HepG2 (cell line): ENCODE data around the gene PRRT1B. TPM values are rescaled to one million over a fixed set of nuclear protein-coding genes. Genes with fewer than 3 reads are reported as not detected.

Experiments used
- ARNTL ChIP-seq: sonication (generic); formaldehyde crosslinking; IDR thresholded peaks from 2 replicates; pipeline ENCODE4 v1.4.0; 2020; ENCODE audit warnings: mild to moderate bottlenecking, missing genetic modification reagents
- ATM ChIP-seq: fragments of 450-650 bp; IDR thresholded peaks from 2 replicates; pipeline ENCODE4 v1.7.1; 2017; ENCODE audit warnings: mild to moderate bottlenecking, borderline replicate concordance
- DDIT3 ChIP-seq: sonication (generic); formaldehyde crosslinking; IDR thresholded peaks from 2 replicates; pipeline ENCODE4 v1.4.0; 2020; ENCODE audit warnings: mild to moderate bottlenecking, missing genetic modification reagents
- FOSL2 ChIP-seq: sonication (generic); formaldehyde crosslinking; IDR thresholded peaks from 2 replicates; pipeline ENCODE4 v1.4.0; 2020; ENCODE audit warnings: missing genetic modification reagents
- FOXA1 ChIP-seq, 2 experiments: fragments of 450-650 bp in 1 of 2; sonication (generic) in 1 of 2; formaldehyde crosslinking in 1 of 2; IDR thresholded peaks; 2 replicates each; pipeline versions ENCODE4 v1.4.0 to v1.6.1; 2016 to 2020; ENCODE audit warnings: missing genetic modification reagents in 1 of 2
- HNRNPLL ChIP-seq: fragments of 200-400 bp; formaldehyde crosslinking; IDR thresholded peaks from 2 replicates; pipeline ENCODE4 v1.6.1; 2017; ENCODE audit warnings: mild to moderate bottlenecking, low read depth, low read length; ENCODE audit not compliant: poor library complexity, severe bottlenecking
- HOXA9 ChIP-seq: sonication (generic); formaldehyde crosslinking; IDR thresholded peaks from 2 replicates; pipeline ENCODE4 v1.8.1; 2022; ENCODE audit warnings: missing genetic modification reagents, mild to moderate bottlenecking, moderate library complexity, borderline replicate concordance
- MED1 ChIP-seq: sonication (generic); formaldehyde crosslinking; IDR thresholded peaks from 2 replicates; pipeline ENCODE4 v1.4.0; 2020; ENCODE audit warnings: missing genetic modification reagents
- MTA1 ChIP-seq: sonication (generic); formaldehyde crosslinking; IDR thresholded peaks from 2 replicates; pipeline ENCODE4 v1.4.0; 2020; ENCODE audit warnings: missing genetic modification reagents, mild to moderate bottlenecking, borderline replicate concordance
- NFRKB ChIP-seq: fragments of 450-650 bp; IDR thresholded peaks from 2 replicates; pipeline ENCODE4 v1.6.1; 2017
- PAX8 ChIP-seq: sonication (generic); formaldehyde crosslinking; IDR thresholded peaks from 2 replicates; pipeline ENCODE4 v1.8.0; 2022; ENCODE audit warnings: mild to moderate bottlenecking, missing genetic modification reagents, borderline replicate concordance
- POLR2AphosphoS5 ChIP-seq: IDR thresholded peaks from 2 replicates; pipeline ENCODE4 v1.6.1; 2012; ENCODE audit warnings: low read depth, low read length
- TFAP4 ChIP-seq: sonication (generic); IDR thresholded peaks from 2 replicates; pipeline ENCODE4 v1.6.1; 2016; ENCODE audit warnings: low read depth, borderline replicate concordance
- XBP1 ChIP-seq: sonication (generic); formaldehyde crosslinking; IDR thresholded peaks from 2 replicates; pipeline ENCODE4 v1.5.0; 2020; ENCODE audit warnings: missing genetic modification reagents
- ZNF275 ChIP-seq: sonication (generic); formaldehyde crosslinking; IDR thresholded peaks from 2 replicates; pipeline ENCODE4 v1.8.0; 2022; ENCODE audit warnings: missing genetic modification reagents, mild to moderate bottlenecking, inconsistent platforms, borderline replicate concordance
- ZNF407 ChIP-seq: sonication (generic); formaldehyde crosslinking; IDR thresholded peaks from one replicate; pipeline ENCODE4 v1.5.1; 2020; ENCODE audit warnings: mild to moderate bottlenecking, missing genetic modification reagents; ENCODE audit errors: not compliant biosample characterization
- polyA plus RNA-seq, 8 experiments: library from polyadenylated mRNA; depleted of rRNA in 3 of 8; stranded (reverse) in 7 of 8; unstranded in 1 of 8; fragments of >200 nt; fragmentation: Illumina TruSeq in 4 of 8; extraction: Trizol in 4 of 8; gene quantifications; 2 replicates each; pipeline versions ENCODE4 v1.2.1 to v1.2.3, GENCODE V29; 2011 to 2016; ENCODE audit warnings: low read depth in 4 of 8, missing spikeins in 1 of 8, mixed read lengths in 1 of 8; ENCODE audit not compliant: insufficient read depth in 1 of 8
- total RNA-seq, 5 experiments: library from RNA; depleted of rRNA; stranded (reverse); fragments of >200 nt; fragmentation: Illumina TruSeq; extraction: Trizol; gene quantifications; 2 replicates each; pipeline ENCODE4 v1.2.3, GENCODE V29; 2016; ENCODE audit warnings: low read depth in 1 of 5

Gene PRRT1B
- total and polyA plus RNA-seq, 2 of the 13 experiments (the other 11 are each of a cell fraction or from before 2014, with no cell fraction given), result not detected

- no peak for TF ChIP-seq ZNF407 (CRISPR knock-in tag)
- TF ChIP-seq HNRNPLL, result peak; percentile 84
- TF ChIP-seq ZNF275 (CRISPR knock-in tag), result no peak
- TF ChIP-seq POLR2AphosphoS5, result no peak
- TF ChIP-seq MED1 (CRISPR knock-in tag), result peak; percentile 73
- peak; percentile 81 for TF ChIP-seq FOXA1 (IDR thresholded peaks at IDR 0.05)
- TF ChIP-seq FOXA1 (CRISPR knock-in tag; IDR thresholded peaks at IDR 0.05), result peak; percentile 100
- no peak; the same call in 1 of the 2 replicates for TF ChIP-seq HOXA9 (CRISPR knock-in tag)
- TF ChIP-seq FOSL2 (CRISPR knock-in tag), result peak; percentile 47; the same call in 1 of the 2 replicates
- peak; percentile 46; the same call in 1 of the 2 replicates for TF ChIP-seq TFAP4
- no peak for TF ChIP-seq ATM
- TF ChIP-seq ARNTL, result peak; percentile 75
- no peak for TF ChIP-seq DDIT3 (CRISPR knock-in tag)
- no peak for TF ChIP-seq XBP1 (CRISPR knock-in tag)
- no peak for TF ChIP-seq NFRKB
- TF ChIP-seq PAX8, result no peak
- TF ChIP-seq MTA1 (CRISPR knock-in tag), result peak; percentile 85; the same call in 1 of the 2 replicates
These were observed at the start of gene PRRT1B (continued) for GRCh38 chr9:131545003-131545785.
